Esophagus muscularis mucosa (tissue), 3 donors: ENCODE measurements around the gene ATP11C.

Experiments
- POLR2A ChIP-seq: fragments of 450-650 bp; IDR thresholded peaks from one replicate; pipeline ENCODE4 v1.6.1; 2017; ENCODE audit warnings: antibody characterized with exemption, moderate library complexity, mild to moderate bottlenecking, low read depth
- TF ChIP-seq, protein P1 (sequence below), 3 experiments: fragments of 200-600 bp in 2 of 3; fragments of 450-650 bp in 1 of 3; sonication (generic) in 2 of 3; IDR thresholded peaks; one replicate each; pipeline ENCODE4 v1.5.1; 2017 to 2019; ENCODE audit warnings: antibody characterized with exemption in 3 of 3, mild to moderate bottlenecking in 2 of 3, moderate library complexity in 1 of 3

- TF ChIP-seq, protein P1, sequence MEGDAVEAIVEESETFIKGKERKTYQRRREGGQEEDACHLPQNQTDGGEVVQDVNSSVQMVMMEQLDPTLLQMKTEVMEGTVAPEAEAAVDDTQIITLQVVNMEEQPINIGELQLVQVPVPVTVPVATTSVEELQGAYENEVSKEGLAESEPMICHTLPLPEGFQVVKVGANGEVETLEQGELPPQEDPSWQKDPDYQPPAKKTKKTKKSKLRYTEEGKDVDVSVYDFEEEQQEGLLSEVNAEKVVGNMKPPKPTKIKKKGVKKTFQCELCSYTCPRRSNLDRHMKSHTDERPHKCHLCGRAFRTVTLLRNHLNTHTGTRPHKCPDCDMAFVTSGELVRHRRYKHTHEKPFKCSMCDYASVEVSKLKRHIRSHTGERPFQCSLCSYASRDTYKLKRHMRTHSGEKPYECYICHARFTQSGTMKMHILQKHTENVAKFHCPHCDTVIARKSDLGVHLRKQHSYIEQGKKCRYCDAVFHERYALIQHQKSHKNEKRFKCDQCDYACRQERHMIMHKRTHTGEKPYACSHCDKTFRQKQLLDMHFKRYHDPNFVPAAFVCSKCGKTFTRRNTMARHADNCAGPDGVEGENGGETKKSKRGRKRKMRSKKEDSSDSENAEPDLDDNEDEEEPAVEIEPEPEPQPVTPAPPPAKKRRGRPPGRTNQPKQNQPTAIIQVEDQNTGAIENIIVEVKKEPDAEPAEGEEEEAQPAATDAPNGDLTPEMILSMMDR (IDR thresholded peaks at IDR 0.05): no peak
- TF ChIP-seq POLR2A: no peak
Measured at GRCh38 chrX:139890991-139891700, 41.7 kb downstream of the ATP11C start.
